GM19035 (cell line): Measurements from ENCODE around the gene ANKRD24.
"Not testable (repeated sequence)": the region's sequence is repeated elsewhere in the genome, so short reads cannot be mapped to it uniquely, and the experiment has no call there.

Experiments used
- ATAC-seq: cut with Tn5 transposase; IDR thresholded peaks from one replicate; pipeline ENCODE4 v1.9.1; 2021; ENCODE audit not compliant: unreplicated experiment

The ANKRD24 gene

GRCh38 chr19:4267101-4267900, 84.8 kb downstream of the ANKRD24 start:
- ATAC-seq: no peak

- no peak for ATAC-seq
Observed at GRCh38 chr19:4267901-4268815, 85.7 kb downstream of the ANKRD24 start.

GRCh38 chr19:4268816-4269430, 86.4 kb downstream of the ANKRD24 start:
- no peak for ATAC-seq

GRCh38 chr19:4272894-4273293, 90.4 kb downstream of the ANKRD24 start:
- no peak for ATAC-seq

- not testable (repeated sequence) for ATAC-seq
Observed at GRCh38 chr19:4274321-4274686, 91.8 kb downstream of the ANKRD24 start.
